Fibroblast of skin of scalp (primary cell): Measurements from ENCODE around the gene ISCU.
"Not testable (repeated sequence)": the region's sequence is repeated elsewhere in the genome, so short reads cannot be mapped to it uniquely, and the experiment has no call there.

ENCODE experiments used
- DNase-seq: peaks from one replicate; pipeline ENCODE4 v3.0.0-alpha.2; 2013

ISCU gene

GRCh38 chr12:108605000-108605689 lies 42.7 kb downstream of the ISCU start:
- no peak for DNase-seq

GRCh38 chr12:108605690-108606406 lies 43.5 kb downstream of the ISCU start:
- DNase-seq = no peak

GRCh38 chr12:108606492-108606891 lies 44.1 kb downstream of the ISCU start:
- DNase-seq = no peak

GRCh38 chr12:108607981-108608600 lies 45.7 kb downstream of the ISCU start:
- no peak for DNase-seq

- no peak for DNase-seq
Measured at GRCh38 chr12:108608616-108609015, 46.2 kb downstream of the ISCU start.

GRCh38 chr12:108609537-108610335 lies 47.3 kb downstream of the ISCU start:
- DNase-seq = peak; percentile 97

- DNase-seq = no peak
Measured at GRCh38 chr12:108610336-108610815, 48.0 kb downstream of the ISCU start.

- no peak for DNase-seq
Measured at GRCh38 chr12:108610856-108611605, 48.6 kb downstream of the ISCU start.

- DNase-seq = peak; percentile 80
Measured at GRCh38 chr12:108611884-108612415, 49.6 kb downstream of the ISCU start.

- DNase-seq = peak; percentile 38
Measured at GRCh38 chr12:108612788-108613282, 50.4 kb downstream of the ISCU start.

- no peak for DNase-seq
Measured at GRCh38 chr12:108613548-108613947, 51.2 kb downstream of the ISCU start.

GRCh38 chr12:108614041-108614440 lies 51.6 kb downstream of the ISCU start:
- DNase-seq = no peak

GRCh38 chr12:108614639-108615038 lies 52.2 kb downstream of the ISCU start:
- DNase-seq = no peak

- no peak for DNase-seq
Measured at GRCh38 chr12:108615918-108616317, 53.5 kb downstream of the ISCU start.

GRCh38 chr12:108616359-108616758 lies 54.0 kb downstream of the ISCU start:
- no peak for DNase-seq

GRCh38 chr12:108616941-108617858 lies 54.8 kb downstream of the ISCU start:
- DNase-seq = no peak

- DNase-seq = peak; percentile 88
Measured at GRCh38 chr12:108618079-108618952, 55.9 kb downstream of the ISCU start.

GRCh38 chr12:108618953-108619274 lies 56.5 kb downstream of the ISCU start:
- not testable (repeated sequence) for DNase-seq
